CD4-positive, alpha-beta T cell treated with Interleukin-1 beta for 1 hour (primary cell): ENCODE measurements around the gene RBM39.
A peak's percentile ranks its signal among the peaks of the same experiment; 100 is the strongest.
"Not testable (repeated sequence)": the region's sequence is repeated elsewhere in the genome, so short reads cannot be mapped to it uniquely, and the experiment has no call there.

Experiments
- DNase-seq, 2 donors: peaks; one replicate each; pipeline ENCODE4 v3.0.0-alpha.2; 2020 to 2022

Gene RBM39

GRCh38 chr20:35741892-35742740, at the start of gene RBM39:
Gene RBM39 (minus strand): TSS chr20:35742260. CDS start chr20:35740874, 1,386 bp downstream.
- DNase-seq: peak; percentile 100

- DNase-seq: peak in 1 of 2 donors; percentile 8
Observed at GRCh38 chr20:35791821-35792220, 49.8 kb upstream of the RBM39 start.

DNA sequence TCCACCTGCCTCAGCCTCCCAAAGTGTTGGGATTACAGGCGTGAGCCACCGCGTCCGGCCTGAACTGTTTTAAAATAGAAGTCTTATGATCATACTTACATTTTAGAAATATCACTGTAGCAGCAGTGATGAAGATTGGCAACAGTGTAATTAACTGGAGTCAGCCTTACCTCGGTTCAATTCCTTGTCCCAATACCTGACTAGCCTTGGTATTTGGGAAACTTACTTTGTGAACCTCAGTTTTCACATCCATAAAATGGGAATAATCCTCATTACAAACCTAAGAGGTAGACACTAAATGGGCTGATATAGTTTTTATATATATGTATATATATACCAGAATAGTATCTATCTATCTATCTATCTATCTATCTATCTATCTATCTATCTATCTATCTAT, 49.0 kb upstream of the RBM39 start:
- no peak for DNase-seq

DNA sequence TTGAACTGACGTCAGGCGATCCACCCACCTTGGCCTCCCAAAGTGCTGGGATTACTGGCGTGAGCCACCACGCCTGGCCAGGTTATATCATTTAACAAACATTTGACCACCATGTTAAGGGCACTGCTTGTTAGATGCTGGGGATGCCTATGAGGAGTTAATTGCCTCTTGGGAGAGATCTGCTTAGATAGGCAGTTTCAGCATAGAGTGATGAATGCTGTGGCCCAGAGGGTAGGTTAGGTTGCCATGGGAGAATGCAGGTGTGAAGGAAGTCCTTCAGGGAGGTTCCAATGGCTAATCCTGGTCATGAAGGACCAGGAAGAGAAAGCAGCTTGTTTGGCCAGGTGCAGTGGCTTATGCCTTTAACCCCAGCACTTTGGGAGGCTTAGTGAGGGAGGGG, 46.7 kb upstream of the RBM39 start:
- DNase-seq: no peak

- not testable (repeated sequence) for DNase-seq
Observed at GRCh38 chr20:35785541-35785940, 43.5 kb upstream of the RBM39 start.

DNA sequence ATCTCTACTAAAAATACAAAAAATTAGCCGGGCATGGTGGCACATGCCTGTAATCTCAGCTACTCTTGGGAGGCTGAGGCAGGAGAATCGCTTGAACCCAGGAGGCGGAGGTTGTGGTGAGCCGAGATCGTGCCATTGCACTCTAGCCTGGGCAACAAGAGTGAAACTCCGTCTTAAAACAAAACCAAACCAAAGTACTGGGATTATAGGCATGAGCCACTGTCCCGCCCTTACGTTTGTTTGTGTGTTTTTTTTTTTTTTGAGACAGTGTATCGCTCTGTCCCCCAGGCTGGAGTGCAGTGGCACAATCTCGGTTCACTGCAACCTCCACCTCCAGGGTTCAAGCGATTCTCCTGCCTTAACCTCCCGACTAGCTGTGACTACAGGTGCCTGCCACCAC, 41.8 kb upstream of the RBM39 start:
- not testable (repeated sequence) for DNase-seq

DNA sequence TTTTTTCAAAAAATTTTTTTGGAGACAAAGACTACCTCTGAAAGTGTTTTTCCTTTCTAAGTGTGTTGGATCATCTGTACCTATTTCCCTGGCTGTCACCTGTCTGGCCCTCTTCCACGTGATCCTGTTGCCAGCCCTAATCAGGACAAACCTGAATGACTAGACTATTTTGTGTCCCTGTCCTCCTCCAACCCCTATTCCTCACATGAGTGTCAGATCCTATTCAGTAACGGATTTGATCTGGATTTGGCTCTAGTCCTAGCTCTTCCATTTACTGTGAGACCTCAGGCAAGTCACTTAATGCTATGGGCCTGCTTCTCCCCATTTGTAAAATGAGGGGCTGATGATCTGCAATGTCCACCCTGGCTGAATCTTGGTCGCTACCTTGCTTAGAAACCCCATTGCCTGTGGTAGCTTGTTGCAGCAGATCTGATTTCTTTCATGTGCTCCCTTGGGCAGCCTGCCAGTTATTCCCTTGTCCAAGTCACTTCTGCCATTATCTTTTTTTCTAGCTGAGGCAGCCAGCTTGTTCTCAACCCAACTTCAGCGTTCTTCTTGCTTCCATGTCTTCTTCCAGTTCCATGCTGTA, 34.5 kb upstream of the RBM39 start:
- DNase-seq: no peak

- no peak for DNase-seq
Observed at GRCh38 chr20:35774391-35774790, 32.3 kb upstream of the RBM39 start.

- peak; percentile 69 to 73 for DNase-seq
Observed at GRCh38 chr20:35773154-35773751, 31.2 kb upstream of the RBM39 start.

GRCh38 chr20:35772563-35773058, 30.6 kb upstream of the RBM39 start:
- DNase-seq: no peak

- DNase-seq: peak; percentile 99 to 100
Observed at GRCh38 chr20:35771689-35772562, 29.9 kb upstream of the RBM39 start, which contains the start of gene PHF20. Gene PHF20 (plus strand): TSS chr20:35772015. CDS start chr20:35801523, 29,508 bp downstream.

GRCh38 chr20:35771367-35771688, 29.3 kb upstream of the RBM39 start:
- DNase-seq: no peak

- DNase-seq: peak; percentile 55 to 78
Observed at GRCh38 chr20:35768731-35769664, 26.9 kb upstream of the RBM39 start.

GRCh38 chr20:35767683-35768481, 25.8 kb upstream of the RBM39 start:
- DNase-seq: peak; percentile 83

DNA sequence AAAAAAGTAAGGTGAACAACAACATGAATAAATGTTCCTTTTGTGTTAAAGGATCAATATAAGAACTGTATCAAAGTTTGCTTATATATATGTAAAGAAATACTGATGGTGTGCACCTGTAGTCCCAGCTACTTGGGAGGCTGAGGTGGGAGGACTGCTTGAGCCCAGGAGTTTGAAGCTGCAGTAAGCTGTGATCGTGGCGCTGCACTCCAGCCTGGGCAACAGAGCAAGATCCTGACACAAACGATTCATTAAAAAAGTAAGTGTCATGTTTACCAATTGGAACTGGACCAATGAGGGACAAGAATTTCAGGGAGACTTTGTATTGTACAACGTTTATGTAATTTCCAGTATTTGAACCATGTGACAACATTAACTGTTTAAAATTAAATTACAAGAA, 24.8 kb upstream of the RBM39 start:
- no peak for DNase-seq

- DNase-seq: not testable (repeated sequence)
Observed at GRCh38 chr20:35764936-35765335, 22.9 kb upstream of the RBM39 start.

GRCh38 chr20:35762461-35762860, 20.4 kb upstream of the RBM39 start:
- DNase-seq: no peak

- DNase-seq: not testable (repeated sequence)
Observed at GRCh38 chr20:35761548-35761947, 19.5 kb upstream of the RBM39 start.

GRCh38 chr20:35757098-35757705, 15.1 kb upstream of the RBM39 start:
- DNase-seq: no peak

DNA sequence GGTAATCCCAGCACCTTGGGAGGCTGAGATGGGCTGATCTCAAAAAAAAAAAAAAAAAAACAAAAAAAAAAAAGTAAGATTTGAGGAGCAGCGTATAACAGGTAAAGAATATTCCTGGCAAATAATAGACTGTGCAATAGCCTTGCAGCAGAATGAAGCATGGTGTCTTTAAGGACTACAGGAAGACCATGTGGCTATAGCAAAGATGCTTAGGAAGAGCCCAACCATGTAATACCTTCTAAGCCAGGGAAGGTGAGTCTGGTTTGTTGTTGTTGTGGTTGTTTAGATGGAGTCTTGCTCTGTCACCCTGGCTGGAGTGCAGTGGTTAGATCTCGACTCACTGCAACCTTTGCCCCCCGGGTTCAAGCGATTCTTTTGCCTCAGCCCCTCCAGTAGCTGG, 14.3 kb upstream of the RBM39 start:
- no peak for DNase-seq
